ENCODE results near the gene GBA2.

DNA sequence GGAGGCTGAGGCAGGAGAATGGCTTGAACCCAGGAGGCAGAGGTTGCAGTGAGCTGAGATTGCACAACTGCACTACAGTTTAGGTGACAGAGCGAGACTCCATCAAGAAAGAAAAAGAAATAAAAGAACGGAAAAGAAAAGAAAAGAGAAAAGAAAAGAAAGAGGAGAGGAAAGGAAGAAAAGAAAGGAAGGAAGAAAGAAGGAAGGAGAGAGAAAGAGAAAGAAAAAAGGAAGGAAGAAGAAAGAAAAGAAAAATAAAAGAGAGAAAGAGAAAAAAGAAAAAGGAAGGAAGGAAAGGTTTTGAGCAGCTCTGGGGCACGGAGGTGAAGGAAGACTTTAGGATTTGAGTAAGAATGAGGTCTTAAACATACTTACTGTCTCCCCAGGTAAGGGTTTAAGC, 35.5 kb downstream of the GBA2 start:
- TF ChIP-seq, protein P1, sequence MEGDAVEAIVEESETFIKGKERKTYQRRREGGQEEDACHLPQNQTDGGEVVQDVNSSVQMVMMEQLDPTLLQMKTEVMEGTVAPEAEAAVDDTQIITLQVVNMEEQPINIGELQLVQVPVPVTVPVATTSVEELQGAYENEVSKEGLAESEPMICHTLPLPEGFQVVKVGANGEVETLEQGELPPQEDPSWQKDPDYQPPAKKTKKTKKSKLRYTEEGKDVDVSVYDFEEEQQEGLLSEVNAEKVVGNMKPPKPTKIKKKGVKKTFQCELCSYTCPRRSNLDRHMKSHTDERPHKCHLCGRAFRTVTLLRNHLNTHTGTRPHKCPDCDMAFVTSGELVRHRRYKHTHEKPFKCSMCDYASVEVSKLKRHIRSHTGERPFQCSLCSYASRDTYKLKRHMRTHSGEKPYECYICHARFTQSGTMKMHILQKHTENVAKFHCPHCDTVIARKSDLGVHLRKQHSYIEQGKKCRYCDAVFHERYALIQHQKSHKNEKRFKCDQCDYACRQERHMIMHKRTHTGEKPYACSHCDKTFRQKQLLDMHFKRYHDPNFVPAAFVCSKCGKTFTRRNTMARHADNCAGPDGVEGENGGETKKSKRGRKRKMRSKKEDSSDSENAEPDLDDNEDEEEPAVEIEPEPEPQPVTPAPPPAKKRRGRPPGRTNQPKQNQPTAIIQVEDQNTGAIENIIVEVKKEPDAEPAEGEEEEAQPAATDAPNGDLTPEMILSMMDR (IDR thresholded peaks at IDR 0.05), result no peak
- no peak for TF ChIP-seq POLR2A (IDR thresholded peaks at IDR 0.05)
